Liver (tissue), 9 donors: ENCODE results near the gene RASGRP1. TPM values are rescaled to one million over a fixed set of nuclear protein-coding genes. Genes with fewer than 3 reads are reported as not detected.

ENCODE experiments used
- DNase-seq: peaks from one replicate; pipeline ENCODE4 v3.0.0-alpha.2; 2017; ENCODE audit warnings: low spot score
- H3K27ac ChIP-seq, 2 donors: one replicate each; pipeline ENCODE4 v1.7.0; 2013; ENCODE audit warnings: inconsistent platforms in 2 of 2, low read length in 2 of 2, control low read depth in 1 of 2, low read depth in 1 of 2, mild to moderate bottlenecking in 1 of 2
- H3K27me3 ChIP-seq, 4 donors: one replicate each; pipeline versions ENCODE4 v1.6.1 to v1.7.0; 2013; ENCODE audit warnings: low read length in 3 of 4, inconsistent platforms in 1 of 4, mild to moderate bottlenecking in 1 of 4, moderate library complexity in 1 of 4; ENCODE audit not compliant: control insufficient read depth in 4 of 4, insufficient read depth in 4 of 4
- H3K36me3 ChIP-seq, 4 donors: one replicate each; pipeline versions ENCODE4 v1.6.1 to v1.7.0; 2013; ENCODE audit warnings: low read length in 3 of 4, mild to moderate bottlenecking in 3 of 4, low read depth in 1 of 4, moderate library complexity in 1 of 4; ENCODE audit not compliant: control insufficient read depth in 4 of 4, insufficient read depth in 3 of 4
- H3K4me1 ChIP-seq, 4 donors: one replicate each; pipeline versions ENCODE4 v1.6.1 to v1.7.0; 2013; ENCODE audit warnings: low read length in 3 of 4, mild to moderate bottlenecking in 3 of 4, moderate library complexity in 1 of 4; ENCODE audit not compliant: control insufficient read depth in 4 of 4, insufficient read depth in 4 of 4
- H3K4me3 ChIP-seq, 3 donors: one replicate each; pipeline versions ENCODE4 v1.6.1 to v1.7.0; 2013; ENCODE audit warnings: low read length in 3 of 3, control low read depth in 1 of 3, low read depth in 1 of 3, mild to moderate bottlenecking in 1 of 3
- H3K9ac ChIP-seq, 2 donors: one replicate each; pipeline ENCODE4 v1.7.0; 2013; ENCODE audit warnings: low read length in 2 of 2, mild to moderate bottlenecking in 2 of 2, moderate library complexity in 2 of 2, control low read depth in 1 of 2, low read depth in 1 of 2
- H3K9me3 ChIP-seq, 4 donors: one replicate each; pipeline versions ENCODE4 v1.6.1 to v1.7.0; 2013; ENCODE audit warnings: low read length in 3 of 4; ENCODE audit not compliant: control insufficient read depth in 4 of 4
- ATF3 ChIP-seq: IDR thresholded peaks from 2 replicates; pipeline ENCODE4 v1.6.1; 2016; ENCODE audit warnings: antibody characterized with exemption
- CTCF ChIP-seq: fragments of 150-350 bp; IDR thresholded peaks from 2 replicates; pipeline ENCODE4 v1.5.1; 2017; ENCODE audit warnings: improper control_type of control experiment, low read depth, low read length; ENCODE audit not compliant: missing input control
- EGR1 ChIP-seq, 2 donors: IDR thresholded peaks; 2 replicates each; pipeline ENCODE4 v1.6.1; 2016 to 2018; ENCODE audit warnings: antibody characterized with exemption in 2 of 2, low read depth in 2 of 2
- FOXA1 ChIP-seq: IDR thresholded peaks from 2 replicates; pipeline ENCODE4 v1.6.1; 2016; ENCODE audit warnings: antibody characterized with exemption
- FOXA2 ChIP-seq: IDR thresholded peaks from 2 replicates; pipeline ENCODE4 v1.6.1; 2016; ENCODE audit warnings: antibody characterized with exemption
- GABPA ChIP-seq, 2 donors: IDR thresholded peaks in 1 of 2; conservative IDR thresholded peaks in 1 of 2; 2 replicates each; pipeline ENCODE4 v1.6.1; 2016; ENCODE audit warnings: antibody characterized with exemption in 2 of 2, mild to moderate bottlenecking in 1 of 2, moderate library complexity in 1 of 2
- HNF4A ChIP-seq, 2 donors: conservative IDR thresholded peaks; 2 replicates each; pipeline ENCODE4 v1.6.1; 2016; ENCODE audit warnings: antibody characterized with exemption in 2 of 2, mild to moderate bottlenecking in 2 of 2
- HNF4G ChIP-seq: IDR thresholded peaks from 2 replicates; pipeline ENCODE4 v1.6.1; 2016; ENCODE audit warnings: antibody characterized with exemption
- JUND ChIP-seq, 2 donors: IDR thresholded peaks; 2 replicates each; pipeline ENCODE4 v1.6.1; 2016; ENCODE audit warnings: antibody characterized with exemption in 2 of 2
- MAX ChIP-seq: IDR thresholded peaks from 2 replicates; pipeline ENCODE4 v1.6.1; 2016; ENCODE audit warnings: antibody characterized with exemption
- NR2F2 ChIP-seq: IDR thresholded peaks from 2 replicates; pipeline ENCODE4 v1.6.1; 2016; ENCODE audit warnings: antibody characterized with exemption
- RAD21 ChIP-seq, 2 donors: IDR thresholded peaks; 2 replicates each; pipeline ENCODE4 v1.6.1; 2016; ENCODE audit warnings: antibody characterized with exemption in 2 of 2, mild to moderate bottlenecking in 2 of 2
- REST ChIP-seq: IDR thresholded peaks from 2 replicates; pipeline ENCODE4 v1.6.1; 2016; ENCODE audit warnings: antibody characterized with exemption, mild to moderate bottlenecking
- RXRA ChIP-seq, 2 donors: IDR thresholded peaks; 2 replicates each; pipeline ENCODE4 v1.6.1; 2017 to 2018; ENCODE audit warnings: antibody characterized with exemption in 2 of 2, mild to moderate bottlenecking in 1 of 2
- SP1 ChIP-seq: IDR thresholded peaks from 2 replicates; pipeline ENCODE4 v1.6.1; 2018; ENCODE audit warnings: antibody characterized with exemption, mild to moderate bottlenecking
- TAF1 ChIP-seq: conservative IDR thresholded peaks from 2 replicates; pipeline ENCODE4 v1.6.1; 2016; ENCODE audit warnings: antibody characterized with exemption, mild to moderate bottlenecking
- YY1 ChIP-seq: IDR thresholded peaks from 2 replicates; pipeline ENCODE4 v1.6.1; 2016; ENCODE audit warnings: antibody characterized with exemption, mild to moderate bottlenecking
- ZBTB33 ChIP-seq: IDR thresholded peaks from 2 replicates; pipeline ENCODE4 v1.6.1; 2016; ENCODE audit warnings: antibody characterized with exemption
- WGBS: extraction: QIAGEN DNeasy Blood & Tissue Kit; methylation state at CpG from one replicate; pipeline ENCODE4 v1.1.7; 2013; 5-methylcytosine and 5-hydroxymethylcytosine counted together
- polyA plus RNA-seq, 2 donors: library from polyadenylated mRNA; stranded (reverse) in 1 of 2; unstranded in 1 of 2; fragments of 200-250 nt in 1 of 2; fragments of >200 nt in 1 of 2; fragmentation: Nextera tagmentation in 1 of 2; extraction: Ambion mirVana in 1 of 2; gene quantifications; one replicate each; pipeline versions ENCODE4 v1.2.1 to v1.2.3, GENCODE V29; 2013 to 2015
- total RNA-seq, 2 donors: library from RNA; depleted of rRNA; stranded (reverse); fragments of >200 nt; gene quantifications; one replicate each; pipeline ENCODE4 v1.2.3, GENCODE V29; 2014
- donor health status: healthy.
- donor health status: healthy.
- donor health status: healthy.
- donor health status: healthy.
- donor health status: healthy.

The RASGRP1 gene
- total and polyA plus RNA-seq, 4 donors: 0.17 to 0.75 (median 0.47) TPM

GRCh38 chr15:38560456-38560926 lies 4.1 kb downstream of the RASGRP1 start:
- no peak overlapping the region for H3K9ac ChIP-seq
- TF ChIP-seq JUND (IDR thresholded peaks at IDR 0.05) (no peak), HNF4A (conservative IDR thresholded peaks at IDR 0.05) (no peak), REST (no peak), GABPA (IDR thresholded peaks at IDR 0.05 in 1 of 2, conservative IDR thresholded peaks at IDR 0.05 in 1 of 2) (no peak), NR2F2 (no peak), HNF4G (no peak), YY1 (no peak), FOXA1 (no peak), MAX (no peak)
- DNase-seq: no peak
- no peaks in the 10 kb centered on the region for H3K36me3 ChIP-seq
- WGBS: 71% methylated on average over 7 of the region's 7 CpGs
- H3K9me3 ChIP-seq: no peaks in the 10 kb centered on the region
- no peak overlapping the region for H3K4me3 ChIP-seq
- H3K27ac ChIP-seq: no peak overlapping the region
- H3K27me3 ChIP-seq: peaks cover 0 to 7% (median 3%) of the 10 kb centered on the region in 4 donors
- H3K4me1 ChIP-seq: peaks cover 0 to 17% (median 10%) of the 10 kb centered on the region in 4 donors

GRCh38 chr15:38559636-38560307 lies 4.8 kb downstream of the RASGRP1 start:
- WGBS: 52% methylated on average over 7 of the region's 7 CpGs
- Histone ChIP-seq H3K27me3 (peaks cover 0 to 7% (median 0%) of the 10 kb centered on the region in 4 donors), H3K27ac (no peak overlapping the region), H3K9ac (no peak overlapping the region), H3K36me3 (no peaks in the 10 kb centered on the region), H3K4me3 (no peak overlapping the region), H3K4me1 (peaks cover 0 to 13% (median 6%) of the 10 kb centered on the region in 4 donors), H3K9me3 (no peaks in the 10 kb centered on the region)
- DNase-seq: no peak
- TF ChIP-seq FOXA2 (no peak), SP1 (no peak), ZBTB33 (no peak), YY1 (no peak), GABPA (IDR thresholded peaks at IDR 0.05 in 1 of 2, conservative IDR thresholded peaks at IDR 0.05 in 1 of 2) (no peak), FOXA1 (no peak), MAX (no peak), RXRA (IDR thresholded peaks at IDR 0.05) (no peak), HNF4G (no peak), ATF3 (no peak), TAF1 (no peak), HNF4A (conservative IDR thresholded peaks at IDR 0.05) (no peak), RAD21 (IDR thresholded peaks at IDR 0.05) (no peak), NR2F2 (no peak), EGR1 (IDR thresholded peaks at IDR 0.05; ENCODE audit: low read depth in 2 of 2) (no peak), CTCF (no peak), REST (no peak), JUND (IDR thresholded peaks at IDR 0.05) (no peak)
